NCI-H2081 (cell line): ENCODE data around the gene ADGRG2.

Experiments
- DNase-seq, 2 experiments: peaks; one replicate each; lab custom pipeline; 2025; lab: John Stamatoyannopoulos, UW

ADGRG2 gene, protein sequence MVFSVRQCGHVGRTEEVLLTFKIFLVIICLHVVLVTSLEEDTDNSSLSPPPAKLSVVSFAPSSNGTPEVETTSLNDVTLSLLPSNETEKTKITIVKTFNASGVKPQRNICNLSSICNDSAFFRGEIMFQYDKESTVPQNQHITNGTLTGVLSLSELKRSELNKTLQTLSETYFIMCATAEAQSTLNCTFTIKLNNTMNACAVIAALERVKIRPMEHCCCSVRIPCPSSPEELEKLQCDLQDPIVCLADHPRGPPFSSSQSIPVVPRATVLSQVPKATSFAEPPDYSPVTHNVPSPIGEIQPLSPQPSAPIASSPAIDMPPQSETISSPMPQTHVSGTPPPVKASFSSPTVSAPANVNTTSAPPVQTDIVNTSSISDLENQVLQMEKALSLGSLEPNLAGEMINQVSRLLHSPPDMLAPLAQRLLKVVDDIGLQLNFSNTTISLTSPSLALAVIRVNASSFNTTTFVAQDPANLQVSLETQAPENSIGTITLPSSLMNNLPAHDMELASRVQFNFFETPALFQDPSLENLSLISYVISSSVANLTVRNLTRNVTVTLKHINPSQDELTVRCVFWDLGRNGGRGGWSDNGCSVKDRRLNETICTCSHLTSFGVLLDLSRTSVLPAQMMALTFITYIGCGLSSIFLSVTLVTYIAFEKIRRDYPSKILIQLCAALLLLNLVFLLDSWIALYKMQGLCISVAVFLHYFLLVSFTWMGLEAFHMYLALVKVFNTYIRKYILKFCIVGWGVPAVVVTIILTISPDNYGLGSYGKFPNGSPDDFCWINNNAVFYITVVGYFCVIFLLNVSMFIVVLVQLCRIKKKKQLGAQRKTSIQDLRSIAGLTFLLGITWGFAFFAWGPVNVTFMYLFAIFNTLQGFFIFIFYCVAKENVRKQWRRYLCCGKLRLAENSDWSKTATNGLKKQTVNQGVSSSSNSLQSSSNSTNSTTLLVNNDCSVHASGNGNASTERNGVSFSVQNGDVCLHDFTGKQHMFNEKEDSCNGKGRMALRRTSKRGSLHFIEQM

DNA sequence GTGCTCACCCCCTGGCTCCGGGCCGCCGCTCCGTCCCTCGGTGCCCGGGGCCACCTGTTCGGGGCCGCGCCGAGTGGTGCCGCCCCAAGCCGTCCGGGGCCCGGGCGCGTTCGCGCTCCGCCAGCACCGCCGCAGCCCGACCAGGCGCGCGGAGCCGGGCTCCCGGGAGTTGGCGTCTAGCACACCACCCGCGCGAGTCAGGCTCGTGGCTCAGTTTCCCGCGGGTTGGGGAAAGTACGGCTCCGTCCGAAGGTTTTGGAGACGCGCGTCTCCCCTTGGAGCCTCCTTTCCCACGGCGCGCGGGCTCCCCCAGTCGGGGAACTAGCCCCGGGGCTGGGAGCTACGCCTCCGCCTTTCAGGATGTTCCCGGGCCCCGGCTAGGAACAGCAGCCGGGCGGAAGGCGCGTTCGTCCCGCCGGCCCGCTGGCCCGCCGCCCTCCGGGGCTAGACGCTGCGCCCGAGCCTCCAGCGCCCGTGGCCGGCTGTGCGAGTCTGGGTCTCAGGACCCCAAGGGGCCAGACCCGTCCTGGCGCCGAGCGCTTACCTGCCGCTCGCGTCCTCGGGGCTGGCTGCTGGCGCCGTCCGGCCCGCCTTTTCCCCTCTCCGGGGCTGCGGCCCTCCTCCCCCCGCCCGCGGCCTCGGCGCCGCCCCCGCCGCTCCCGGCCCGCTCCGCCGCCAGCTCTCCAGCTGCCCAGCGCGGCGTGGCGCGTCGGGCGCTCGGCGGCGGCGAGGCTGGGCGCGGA, at the start of gene ADGRG2:
TSS of gene ADGRG2 (minus strand) at position 571 of the 743 bp plus-strand sequence. CDS start 53,634 bp downstream, outside the sequence.
- no peak for DNase-seq

DNA sequence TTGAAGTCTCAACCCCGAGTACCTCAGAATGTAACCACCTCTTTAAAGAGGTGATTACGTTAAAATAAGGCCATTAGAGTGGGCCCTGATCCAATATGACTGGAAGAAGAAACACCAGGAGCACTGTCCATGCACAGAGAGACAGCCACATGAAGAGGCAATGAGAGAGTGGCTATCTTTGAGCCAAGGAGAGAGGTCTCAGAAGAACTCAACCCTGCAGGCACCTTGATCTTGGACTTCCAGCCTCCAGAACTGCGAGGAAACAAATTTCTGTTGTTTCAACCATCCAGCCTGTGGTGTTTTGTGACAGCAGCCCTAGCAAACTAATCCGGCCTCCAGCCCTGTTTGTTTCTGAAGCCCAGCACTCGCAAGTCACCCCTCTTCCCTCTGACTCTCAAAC, 46.3 kb upstream of the ADGRG2 start:
- DNase-seq: no peak

DNA sequence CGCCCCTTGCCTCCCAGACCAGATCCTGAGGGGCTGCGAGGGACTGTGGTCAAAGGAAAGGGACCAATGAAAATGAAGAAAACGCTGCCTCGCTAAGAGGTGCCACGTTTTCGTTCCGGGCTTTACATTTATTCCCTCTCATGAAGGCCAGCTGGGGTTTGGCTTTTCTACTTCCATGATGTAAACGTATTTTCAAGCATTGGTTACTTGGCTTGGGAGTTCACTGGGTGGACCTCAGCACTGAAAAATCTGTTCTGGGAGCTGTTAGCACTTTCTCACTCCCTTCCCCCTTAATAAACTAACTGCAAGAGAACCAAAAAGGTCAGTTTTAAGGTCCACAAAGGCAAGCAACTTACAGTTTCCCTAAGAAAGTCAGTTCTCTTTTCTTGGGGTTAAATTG, 40.6 kb upstream of the ADGRG2 start:
- no peak for DNase-seq

DNA sequence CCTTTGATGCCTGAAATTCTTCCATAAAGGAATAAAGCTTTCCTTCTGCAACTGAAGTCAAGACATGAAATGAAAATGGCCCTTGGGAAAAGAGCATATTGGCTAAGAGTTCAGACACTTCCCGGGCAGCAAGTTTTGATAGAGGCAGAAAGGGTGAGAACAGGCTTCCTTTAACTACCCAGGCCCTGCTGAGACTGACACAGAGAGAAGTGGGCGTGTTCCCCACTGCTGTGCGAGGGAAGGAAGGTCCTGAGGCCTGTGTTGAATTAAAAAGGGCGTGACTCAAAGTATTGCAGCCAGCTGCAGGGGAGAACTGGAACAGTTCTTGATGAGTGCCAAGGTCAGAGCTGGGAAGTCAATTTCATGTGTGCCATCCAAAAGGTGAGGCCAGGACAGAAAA, 33.9 kb upstream of the ADGRG2 start:
- no peak for DNase-seq

DNA sequence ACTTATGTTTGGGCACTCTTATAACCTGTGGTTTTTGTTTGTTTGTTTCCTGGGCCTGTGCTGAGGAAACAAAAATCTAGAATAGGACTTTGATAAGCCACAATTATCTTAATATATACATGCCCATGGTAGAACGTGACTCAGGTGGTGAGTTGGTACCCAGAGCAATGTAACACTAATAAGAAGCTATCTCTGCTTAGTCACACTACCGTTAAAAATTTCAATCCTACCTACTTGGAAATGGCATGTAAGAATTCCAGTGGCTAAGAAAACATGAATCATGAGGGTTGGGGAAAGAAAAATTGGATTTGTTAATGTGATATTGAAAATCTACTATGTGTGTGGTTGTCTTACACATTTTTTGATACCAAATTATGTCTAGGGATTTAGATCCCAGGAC, 30.5 kb upstream of the ADGRG2 start:
- no peak for DNase-seq

DNA sequence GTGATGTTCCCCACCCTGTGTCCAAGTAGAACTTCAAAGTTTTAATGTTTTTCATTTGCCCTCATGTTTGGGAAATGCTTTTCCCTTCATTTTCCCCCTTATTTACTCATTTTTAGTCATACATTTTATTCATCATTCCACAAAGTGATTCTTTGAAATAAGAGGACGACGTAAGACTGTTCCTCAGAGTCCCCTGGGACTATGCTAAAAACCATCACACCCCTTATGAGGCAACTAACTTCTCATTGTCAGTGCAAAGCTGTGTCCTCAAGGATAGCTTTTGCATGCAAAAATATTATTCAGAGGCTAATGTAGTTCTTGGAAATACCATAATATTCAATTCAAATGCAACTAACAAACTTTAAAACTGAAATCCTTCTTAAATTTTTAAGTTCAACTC, 14.8 kb upstream of the ADGRG2 start:
- DNase-seq: no peak

DNA sequence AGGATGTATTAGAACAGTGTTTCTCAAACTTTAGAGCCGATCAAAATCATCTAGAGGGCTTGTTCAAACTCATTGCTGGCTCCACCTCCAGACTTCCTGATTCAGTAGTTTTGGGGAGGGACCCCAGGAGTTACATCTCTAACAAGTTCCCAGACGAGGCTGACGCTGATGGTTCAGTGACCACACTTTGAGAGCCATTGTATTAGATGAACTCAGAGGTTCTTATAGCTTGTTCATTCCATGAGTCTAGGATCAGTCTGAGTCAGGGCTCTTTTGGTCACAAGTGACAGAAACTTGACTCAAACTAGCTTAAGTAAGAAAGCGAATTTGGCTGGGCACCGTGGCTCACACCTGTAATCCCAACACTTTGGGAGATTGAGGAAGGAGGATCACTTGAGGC, 11.5 kb upstream of the ADGRG2 start:
- no peak for DNase-seq

DNA sequence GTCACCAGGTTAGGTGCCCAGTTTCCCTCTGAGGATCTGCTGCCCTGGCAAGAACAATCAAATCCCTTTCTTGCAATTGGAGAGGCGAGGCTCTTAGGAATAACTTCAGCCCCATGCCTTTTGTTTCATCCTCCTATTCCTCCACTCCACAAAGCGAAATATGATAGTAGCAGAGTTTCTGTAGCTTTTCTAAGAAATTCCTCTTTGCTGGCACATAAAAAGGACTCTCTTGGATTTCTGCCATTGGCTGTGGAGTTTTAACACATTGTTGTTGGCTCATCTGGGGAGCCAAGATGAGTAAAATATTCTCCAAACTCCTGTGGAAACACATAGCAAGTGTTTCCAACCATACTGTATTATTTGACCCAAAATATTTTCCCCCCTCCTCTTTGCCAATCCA, 11.0 kb upstream of the ADGRG2 start:
- no peak for DNase-seq

DNA sequence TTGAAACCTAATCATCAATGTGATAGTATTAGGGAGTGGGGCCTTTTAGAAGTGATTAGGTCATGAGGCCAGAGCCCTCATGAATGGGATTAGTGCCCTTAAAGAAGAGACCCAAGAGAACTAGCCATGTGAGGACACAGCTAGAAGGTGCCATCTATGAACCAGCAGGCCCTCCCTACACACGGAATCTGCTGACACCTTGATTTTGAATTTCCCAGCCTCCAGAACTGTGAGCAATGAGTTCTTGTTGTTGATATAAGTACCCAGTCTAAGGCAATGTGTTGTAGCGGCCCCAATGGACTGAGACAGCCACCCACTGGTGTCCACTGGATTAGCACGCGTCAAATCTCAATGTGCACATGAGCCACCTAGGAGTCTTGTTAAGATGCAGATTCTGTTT, 8.4 kb upstream of the ADGRG2 start:
- no peak for DNase-seq

DNA sequence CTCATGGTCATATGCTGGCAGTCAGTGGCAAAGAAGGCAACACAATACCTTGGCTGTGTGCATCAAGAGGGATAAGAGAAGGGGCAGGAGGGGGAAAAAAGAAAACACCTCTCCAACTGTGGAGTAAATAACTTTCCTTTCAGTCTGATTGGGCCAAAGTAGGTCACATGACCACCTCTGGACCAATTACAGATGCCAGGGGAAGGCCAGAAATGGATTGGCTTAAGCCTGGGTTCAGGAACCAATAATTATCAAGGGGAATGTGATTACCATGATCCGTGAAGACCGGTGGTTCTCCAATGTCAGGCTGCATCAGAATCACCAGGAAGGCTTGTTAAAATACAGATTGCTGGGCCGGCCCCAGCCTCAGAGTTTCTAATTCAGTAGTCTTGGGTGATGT, 7.4 kb upstream of the ADGRG2 start:
- DNase-seq: no peak

DNA sequence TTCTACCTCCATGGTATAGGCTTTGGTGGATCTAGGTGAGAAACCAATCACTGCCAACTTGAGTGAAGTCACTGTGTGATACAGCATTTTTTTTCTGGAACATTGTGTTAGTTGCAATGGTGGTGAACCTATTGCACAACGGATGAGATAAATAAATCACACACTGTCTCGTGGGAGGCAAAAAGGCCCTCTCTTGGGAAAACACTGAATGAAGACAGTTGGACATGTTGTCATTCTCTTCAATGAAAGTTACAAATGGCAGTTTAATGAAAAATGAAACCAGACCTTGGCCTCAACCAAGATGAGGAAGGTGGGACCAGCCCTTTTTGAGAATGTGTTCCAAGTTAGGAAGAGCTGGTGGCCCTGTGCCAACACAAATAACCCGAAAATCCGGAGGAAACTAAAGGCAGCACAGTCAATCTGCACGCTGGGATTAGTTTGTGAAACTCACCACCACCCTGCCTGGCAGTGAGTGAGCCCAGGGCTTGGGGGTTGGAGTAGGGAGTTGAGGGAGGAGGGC, 5.4 kb upstream of the ADGRG2 start:
- DNase-seq: no peak

DNA sequence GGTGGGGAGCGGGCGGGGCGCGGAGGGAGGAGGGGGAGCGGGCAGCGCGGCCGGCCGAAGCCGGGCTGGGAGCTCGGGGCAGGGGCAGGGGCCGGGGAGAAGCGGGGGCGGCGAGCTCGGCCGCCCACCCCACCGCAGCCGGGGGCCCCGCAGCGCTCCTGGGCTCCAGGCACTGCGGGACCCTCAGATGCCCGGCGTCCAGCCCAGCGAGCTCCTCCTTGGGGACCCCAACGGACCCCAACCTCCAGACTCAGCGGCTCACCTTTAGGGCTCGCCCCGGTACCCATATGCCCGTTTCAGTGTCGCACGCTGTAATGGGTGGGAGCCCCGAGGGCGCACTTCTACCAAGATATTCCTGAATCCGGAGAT, 357 bp upstream of the ADGRG2 start:
- no peak for DNase-seq

DNA sequence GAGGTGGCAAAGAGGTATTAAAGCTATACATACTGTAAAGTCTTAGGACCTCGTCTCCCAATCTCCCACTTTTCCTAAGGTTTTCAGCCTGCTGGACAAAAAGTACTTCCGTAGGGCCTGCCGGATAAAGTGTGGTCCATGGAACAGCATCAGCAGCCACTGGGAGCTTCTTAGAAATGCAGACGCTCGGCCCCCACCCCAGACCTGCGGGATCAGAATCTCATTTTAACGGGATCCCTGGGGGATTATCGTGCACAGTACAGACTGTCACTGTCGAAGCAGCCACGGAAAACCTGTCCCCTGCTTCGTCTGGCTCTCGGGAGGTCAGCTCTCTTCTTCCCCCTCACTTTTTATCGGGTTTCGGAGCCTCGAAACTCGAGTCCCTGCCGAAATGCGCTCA, 802 bp downstream of the ADGRG2 start:
- no peak for DNase-seq

DNA sequence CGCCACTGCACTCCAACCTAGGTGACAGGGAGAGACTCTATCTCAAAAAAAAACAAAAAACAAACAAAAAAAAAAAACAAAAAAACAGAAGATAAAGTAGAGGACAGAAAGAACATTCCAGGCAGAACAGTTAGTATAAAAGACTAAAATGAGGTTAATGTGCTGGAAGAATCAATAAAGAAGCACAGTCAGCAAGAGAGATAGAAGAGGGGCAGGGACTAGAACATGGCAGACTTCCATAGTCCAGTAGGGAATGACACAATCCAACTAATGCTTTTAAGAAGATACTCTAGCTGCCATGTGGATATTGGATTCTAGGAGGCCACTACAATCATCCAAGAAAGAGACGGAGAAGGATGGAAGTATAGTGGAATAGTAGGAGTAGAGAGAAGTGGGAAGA, 11.6 kb downstream of the ADGRG2 start:
- DNase-seq: no peak

DNA sequence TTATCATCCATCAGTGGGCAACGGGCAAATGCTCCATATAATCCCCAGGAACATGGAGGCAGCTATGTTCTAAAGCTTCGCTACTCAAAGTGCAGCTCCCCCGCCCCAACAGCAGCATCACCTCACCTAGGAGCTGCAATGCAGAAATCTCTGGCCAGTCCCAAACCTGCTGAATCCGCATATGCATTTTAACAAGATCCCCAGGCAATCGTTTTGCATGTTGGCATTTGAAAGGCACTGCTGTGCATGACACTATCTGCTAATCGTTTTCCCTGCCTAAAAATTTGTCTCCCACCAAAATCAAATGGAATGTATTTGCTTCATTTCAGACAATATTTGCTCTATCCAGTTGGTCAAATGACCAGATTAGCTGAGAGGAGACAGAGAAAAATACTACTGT, 15.2 kb downstream of the ADGRG2 start:
- no peak for DNase-seq

DNA sequence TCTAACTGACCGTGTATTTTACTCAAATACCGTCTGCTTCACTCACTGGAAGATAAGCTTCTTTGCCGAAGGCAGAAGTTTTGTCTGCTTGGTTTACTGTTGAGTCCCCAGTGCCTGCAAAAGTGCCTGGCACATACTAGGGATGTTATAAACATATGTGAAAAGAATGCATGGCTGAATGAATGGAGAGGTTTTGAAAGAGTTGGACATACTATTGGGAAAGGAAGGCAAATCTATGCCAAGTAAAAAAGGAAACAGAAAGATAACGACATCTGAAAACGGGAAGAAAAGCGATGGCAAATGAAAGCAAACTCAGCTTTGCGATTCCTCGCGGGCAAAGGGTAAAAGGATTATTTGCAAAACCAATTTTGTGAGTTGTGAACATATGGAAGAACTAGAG, 21.7 kb downstream of the ADGRG2 start:
- DNase-seq: no peak

DNA sequence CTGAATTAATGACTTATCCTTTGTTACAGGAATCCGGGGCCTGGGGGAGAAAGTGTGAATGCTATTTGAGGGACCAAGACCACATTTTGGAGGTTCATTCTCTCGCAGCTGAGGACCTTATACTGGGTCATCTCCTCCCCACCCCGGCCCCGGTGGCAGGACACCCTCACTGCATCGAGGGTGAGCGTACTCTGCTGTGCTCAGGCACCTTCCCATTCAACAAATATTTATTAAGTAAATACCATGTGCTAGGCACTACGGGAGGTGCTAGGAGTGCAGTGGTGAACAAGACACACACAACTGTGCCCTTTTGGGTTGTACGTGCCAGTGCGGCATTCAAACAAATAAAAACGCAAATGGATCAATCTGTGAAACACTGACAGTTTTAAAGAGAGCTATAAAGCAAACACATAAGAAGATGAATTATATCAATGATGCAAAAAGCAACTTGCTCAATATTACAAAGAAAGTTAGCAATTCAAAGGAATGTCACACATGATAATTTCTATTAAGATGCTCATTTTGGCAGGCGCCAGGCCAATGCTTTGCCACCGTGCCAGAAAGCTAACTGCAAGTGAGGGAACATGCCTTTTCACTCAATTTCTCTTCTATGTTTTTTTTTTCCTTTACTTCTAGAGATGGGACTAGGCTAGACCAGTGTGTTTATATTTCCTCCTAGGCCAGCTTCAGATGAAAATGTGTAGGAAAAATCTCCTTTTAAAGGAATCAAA, 24.6 kb downstream of the ADGRG2 start:
- DNase-seq: no peak

DNA sequence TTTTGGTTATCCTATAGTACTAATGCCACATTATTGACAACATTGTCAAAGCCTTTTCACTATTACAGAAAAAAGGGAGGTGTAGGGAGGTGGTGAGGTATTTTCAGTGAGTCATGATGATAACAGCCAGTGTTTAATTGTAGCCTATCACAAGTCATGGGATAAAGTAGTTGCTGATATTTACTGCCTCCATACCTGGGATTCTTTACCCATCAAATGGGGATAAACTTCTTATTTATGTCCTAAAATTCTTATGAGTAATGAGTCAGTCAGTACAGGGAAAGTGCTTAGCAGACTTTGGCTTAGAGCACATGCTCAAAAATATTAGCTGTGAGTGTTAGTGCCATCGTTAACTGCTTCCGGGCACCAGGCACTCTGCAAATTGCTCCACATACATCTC, 25.7 kb downstream of the ADGRG2 start:
- no peak for DNase-seq

DNA sequence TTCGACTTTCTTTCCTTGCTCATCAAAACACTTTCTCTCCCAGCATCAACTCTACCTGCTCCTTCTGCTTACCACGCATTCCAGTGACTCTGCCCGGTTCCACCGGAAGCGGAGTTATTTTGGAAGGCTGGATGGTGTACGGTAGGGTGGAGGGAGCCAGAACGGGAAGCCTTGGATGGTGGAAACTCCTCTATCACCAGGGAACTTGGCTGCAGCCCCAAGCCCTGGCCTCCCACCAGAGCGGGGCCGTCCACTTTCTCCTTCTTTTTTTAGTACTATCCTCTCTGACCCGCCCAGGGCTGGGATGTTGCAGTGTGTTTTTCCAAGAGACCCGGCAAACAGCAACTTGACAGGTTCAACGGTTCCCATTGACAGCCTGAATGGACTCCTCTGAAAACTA, 27.6 kb downstream of the ADGRG2 start:
- DNase-seq: no peak

DNA sequence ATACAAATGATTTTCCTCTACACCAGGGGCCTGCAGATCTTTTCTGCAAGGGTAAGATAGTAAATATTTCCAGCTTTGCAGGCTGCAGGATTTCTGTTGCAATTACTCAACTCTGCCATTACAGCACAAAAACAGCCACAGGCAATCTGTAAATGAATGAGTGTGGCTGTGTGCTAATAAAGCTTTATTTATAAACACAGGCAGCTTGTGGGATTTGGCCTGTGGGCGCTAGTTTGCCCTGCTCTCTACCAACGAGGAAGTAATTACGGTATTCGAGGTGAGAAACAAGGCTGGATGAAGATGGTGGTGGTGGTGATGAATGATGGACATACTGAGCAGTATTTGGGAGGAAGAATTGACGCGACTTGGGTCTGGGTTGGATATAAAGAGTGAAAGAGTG, 30.7 kb downstream of the ADGRG2 start:
- DNase-seq: no peak

DNA sequence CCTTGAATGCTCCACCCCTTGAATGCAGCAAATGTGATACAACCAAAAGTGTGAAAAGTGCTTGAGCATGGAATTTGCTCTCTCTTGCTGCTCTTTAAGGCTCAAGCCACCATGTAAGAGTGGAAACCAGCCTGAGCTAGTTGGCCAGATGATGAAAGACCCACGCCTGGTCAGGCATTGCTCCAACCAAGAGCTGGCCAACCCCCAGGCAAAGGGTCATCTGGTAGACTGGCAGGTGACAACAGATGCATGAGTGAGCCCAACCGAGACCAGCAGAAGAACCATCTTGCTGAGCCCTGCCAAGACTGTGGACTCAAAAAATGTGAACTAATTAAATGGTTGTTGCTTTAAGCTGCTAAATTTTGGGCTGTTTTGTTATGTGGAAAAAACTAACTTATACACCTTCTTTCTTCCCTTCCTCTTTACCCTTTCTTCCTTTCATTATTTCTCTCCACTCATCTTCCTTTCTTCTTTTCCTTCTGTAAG, 32.7 kb downstream of the ADGRG2 start:
- DNase-seq: no peak
